Activated CD4-positive, alpha-beta T cell treated with anti-CD3 and anti-CD28 coated beads for 1 hour (primary cell): ENCODE data around the gene PTPRE.

Source experiments
- DNase-seq: peaks from one replicate; pipeline ENCODE4 v3.0.0-alpha.2; 2020

Gene PTPRE

GRCh38 chr10:128064108-128064969, 157.4 kb downstream of the PTPRE start:
- peak; percentile 43 for DNase-seq

DNA sequence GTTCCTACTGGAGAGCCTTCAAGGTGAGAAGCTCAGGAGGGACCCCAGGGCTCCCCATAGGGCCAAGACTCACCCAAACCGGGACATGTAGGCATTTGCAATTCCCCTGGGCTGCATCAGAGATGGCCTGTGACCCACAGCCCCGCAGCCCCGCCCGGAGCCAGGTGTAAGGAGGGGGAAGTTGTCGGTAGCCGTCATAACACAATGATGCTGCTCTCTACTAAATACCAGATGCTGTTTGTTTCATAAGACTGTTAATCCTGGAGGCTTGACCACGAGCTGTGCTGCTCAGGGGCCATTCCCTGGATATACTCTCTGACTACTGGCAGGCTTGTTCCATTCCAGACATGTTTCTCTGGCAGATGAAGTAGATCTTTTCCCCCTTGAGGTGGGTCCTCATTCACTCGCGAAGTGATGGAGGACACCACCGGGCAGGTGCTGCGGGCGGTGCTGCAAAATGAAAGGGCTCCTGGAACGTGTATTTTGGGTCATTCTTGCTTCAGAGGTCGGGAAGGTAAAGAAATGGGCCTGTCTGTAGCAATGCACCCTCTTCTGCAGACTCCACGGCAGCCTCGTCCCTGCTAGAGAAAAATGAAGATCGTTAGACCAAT, 158.2 kb downstream of the PTPRE start:
- no peak for DNase-seq

- DNase-seq, result no peak
These were observed 159.1 kb downstream of the PTPRE start for GRCh38 chr10:128065881-128066534.

DNA sequence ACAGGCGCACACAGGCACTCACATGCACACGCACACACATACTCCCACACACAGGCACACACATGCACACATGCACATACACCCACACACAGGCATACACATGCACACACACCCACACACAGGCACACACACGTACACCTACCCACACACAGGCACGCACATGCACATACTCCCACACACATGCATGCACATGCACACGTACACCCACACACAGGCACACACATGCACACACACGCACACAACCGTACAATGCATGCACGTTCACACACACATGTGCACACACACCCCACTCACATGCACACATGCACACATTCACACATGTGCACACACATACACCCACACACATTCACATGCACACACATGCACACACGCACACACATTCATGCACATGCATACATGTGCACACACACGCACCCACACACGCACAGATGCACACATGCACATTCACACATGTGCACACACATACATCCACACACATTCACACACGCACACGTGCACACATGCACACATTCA, 160.0 kb downstream of the PTPRE start:
- DNase-seq, result no peak

GRCh38 chr10:128067691-128068397, 160.9 kb downstream of the PTPRE start:
- DNase-seq, result no peak

- no peak for DNase-seq
These were observed 161.7 kb downstream of the PTPRE start for GRCh38 chr10:128068398-128069285.

- peak; percentile 71 for DNase-seq
These were observed 162.6 kb downstream of the PTPRE start for GRCh38 chr10:128069351-128070051.

DNA sequence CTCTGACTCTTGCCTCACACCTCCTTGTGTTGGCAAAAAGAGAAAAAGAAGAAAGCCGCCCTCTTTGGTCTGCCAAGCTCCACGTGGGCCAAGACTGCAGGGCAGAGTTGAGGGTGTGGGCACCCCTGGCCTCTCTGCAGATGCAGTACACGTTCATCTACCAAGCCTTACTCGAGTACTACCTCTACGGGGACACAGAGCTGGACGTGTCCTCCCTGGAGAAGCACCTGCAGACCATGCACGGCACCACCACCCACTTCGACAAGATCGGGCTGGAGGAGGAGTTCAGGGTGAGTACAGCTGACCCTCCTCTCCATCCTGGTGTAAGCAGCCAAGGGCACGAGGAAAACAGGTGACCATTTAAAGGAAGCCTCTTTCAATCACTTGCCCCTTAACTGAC, 163.3 kb downstream of the PTPRE start:
- DNase-seq, result no peak

DNA sequence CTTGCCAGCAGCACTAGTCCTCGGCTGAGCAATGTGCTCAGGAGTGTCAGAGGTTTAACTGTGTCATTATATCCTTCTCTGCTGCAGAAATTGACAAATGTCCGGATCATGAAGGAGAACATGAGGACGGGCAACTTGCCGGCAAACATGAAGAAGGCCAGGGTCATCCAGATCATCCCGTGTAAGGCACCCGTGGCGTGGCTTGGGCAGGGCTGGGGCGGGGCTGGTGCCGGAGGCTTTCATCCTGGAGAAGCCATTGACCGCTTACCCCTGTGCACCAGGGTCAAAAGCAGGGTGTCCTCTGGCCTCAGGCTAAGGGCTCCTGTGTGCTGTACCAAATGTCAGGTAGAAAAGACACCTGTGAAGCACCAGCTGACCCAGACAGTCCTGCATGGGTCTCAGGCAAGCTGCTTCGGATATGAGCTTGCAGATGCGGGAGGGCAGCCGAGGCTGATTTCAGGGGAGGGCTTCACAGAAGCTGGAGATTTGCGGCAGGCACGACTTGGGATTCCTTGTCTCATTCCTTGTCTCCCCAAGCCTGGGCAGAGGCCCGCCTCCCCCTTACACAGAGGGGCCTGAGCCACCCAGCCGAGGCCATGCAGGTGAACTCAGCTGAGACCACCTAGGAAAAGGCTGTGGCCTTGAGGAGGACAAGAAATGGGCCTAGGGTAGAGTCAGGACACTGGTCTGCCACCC, 164.0 kb downstream of the PTPRE start:
- DNase-seq, result no peak

GRCh38 chr10:128071417-128071782, 164.5 kb downstream of the PTPRE start:
- DNase-seq, result no peak

DNA sequence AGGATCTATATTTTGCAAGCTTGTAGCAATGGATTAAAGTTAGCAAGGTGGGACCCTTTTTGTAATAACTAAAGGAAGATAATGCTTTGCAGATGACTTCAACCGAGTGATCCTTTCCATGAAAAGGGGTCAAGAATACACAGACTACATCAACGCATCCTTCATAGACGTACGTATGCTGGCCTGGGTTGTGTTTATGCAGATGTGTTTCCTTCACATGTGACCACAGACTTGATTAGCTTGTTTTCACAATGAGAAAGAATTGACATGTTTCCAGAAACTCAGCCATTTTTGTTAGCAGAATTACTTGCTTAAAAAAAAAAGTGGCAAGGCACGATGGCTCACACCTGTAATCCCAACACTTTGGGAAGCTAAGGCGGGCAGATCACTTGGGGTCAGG, 165.1 kb downstream of the PTPRE start:
- no peak for DNase-seq

DNA sequence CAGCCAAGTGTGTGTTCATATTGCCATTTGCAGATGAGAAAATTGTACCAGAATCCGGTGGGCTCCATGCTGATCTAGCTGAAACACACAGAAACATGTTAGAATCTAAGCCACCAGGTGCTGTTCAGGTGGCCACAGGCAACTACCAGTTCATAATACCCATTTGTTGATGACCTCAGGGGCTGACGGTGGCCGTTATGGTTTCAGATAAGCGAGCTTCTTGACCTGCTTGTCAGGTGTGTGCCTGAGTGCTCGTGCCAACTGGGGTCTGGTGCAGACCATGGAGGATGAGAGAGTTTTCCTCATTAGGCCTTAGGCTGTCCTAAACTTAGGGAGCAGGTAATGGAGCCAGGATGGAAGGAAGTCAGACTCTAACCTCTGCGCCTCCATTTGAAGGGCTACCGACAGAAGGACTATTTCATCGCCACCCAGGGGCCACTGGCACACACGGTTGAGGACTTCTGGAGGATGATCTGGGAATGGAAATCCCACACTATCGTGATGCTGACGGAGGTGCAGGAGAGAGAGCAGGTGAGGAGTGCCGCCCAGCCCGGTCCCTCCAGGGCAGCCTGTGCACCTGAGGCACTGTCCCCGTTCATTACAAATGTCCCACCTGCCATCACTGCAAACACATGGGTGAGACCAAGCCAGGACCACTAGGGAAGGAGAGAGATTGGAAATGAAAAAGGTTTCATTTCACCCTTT, 166.2 kb downstream of the PTPRE start:
- DNase-seq, result no peak

DNA sequence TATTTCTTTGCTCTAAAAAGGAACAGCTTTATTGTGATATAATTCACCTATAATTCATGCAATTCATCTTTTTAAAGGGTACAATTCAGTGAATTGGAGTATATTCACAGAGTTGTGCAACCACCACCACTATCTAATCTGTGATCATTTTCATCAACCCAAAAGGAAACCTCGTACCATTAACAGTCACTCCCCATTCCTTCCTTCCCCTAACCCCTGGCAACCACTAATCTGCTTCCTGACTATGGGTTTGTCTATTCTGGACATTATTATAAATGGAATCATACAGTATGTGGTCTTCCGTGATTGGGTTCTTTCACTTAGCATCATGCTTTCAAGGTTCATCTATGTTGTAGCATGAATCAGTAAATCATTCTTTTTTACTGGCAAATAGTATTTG, 167.0 kb downstream of the PTPRE start:
- no peak for DNase-seq

GRCh38 chr10:128074589-128074988, 167.7 kb downstream of the PTPRE start:
- DNase-seq, result no peak

DNA sequence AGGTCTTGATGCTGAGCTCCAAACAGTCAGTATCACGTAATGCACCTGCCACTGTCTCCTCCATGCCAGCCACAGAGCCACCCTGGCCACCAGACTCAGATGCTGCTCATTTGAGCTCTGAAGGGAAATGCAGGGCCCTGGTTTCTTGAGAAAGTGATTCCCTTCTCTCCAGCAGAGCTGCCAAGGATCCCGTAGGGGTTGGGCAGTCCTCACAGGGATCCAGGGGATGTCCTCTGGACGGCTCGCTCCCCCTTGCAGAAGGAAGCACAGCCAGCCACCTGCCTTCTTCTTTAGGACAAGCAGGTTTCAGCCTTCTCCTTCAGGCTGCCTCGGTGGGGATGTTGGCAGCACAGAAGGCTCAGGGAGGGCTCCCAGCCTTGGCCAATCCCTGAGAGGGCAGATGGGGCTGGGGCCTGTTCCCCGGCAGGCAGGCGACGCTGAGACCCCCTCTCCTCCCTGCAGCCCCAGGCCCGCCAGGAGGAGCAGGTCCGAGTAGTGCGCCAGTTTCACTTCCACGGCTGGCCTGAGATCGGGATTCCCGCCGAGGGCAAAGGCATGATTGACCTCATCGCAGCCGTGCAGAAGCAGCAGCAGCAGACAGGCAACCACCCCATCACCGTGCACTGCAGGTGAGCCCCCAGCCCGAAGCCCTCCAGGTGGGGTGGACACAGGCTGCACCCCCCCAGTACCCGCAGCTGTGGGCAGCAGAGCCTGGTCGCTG, 170.4 kb downstream of the PTPRE start:
- DNase-seq, result no peak

DNA sequence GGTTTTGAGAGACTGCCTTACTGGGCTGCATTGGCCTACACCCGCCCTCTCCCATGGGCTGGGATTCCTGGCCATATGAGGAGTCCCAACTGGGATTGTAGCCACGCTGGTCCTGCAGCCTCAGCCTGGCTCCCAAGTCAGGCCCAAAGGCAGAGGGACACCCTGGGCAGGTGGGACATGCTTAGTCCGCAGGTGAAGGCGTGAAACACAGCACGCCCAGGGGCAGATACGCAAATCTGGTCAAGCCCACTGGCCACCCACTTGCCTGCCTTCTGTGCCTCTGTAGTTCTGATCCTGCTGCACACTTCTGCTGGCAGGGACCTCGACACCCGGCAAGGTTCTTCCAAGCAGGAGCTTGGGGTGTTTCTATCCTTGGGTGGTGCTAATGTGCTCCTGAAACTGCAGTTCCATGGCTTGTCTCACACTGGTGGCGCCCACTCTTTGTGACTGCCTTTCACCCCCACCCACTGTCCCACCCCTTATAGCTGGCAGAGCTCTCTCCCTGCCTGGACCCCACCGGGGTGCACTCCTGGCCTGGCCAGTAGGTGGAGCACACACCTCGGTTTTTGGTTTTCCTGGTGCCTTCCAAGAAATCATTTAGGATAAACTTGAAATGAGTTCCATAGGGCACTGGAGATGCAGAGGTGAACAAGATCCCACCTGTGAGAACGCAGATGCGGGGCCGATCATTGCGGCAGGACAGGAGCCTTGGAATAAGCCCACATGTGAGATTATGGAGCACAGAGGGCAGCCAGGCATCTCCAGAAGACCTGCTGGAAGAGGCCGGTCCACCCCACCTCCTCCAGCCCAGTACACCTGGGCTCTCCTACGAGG, 171.4 kb downstream of the PTPRE start:
- DNase-seq, result no peak

DNA sequence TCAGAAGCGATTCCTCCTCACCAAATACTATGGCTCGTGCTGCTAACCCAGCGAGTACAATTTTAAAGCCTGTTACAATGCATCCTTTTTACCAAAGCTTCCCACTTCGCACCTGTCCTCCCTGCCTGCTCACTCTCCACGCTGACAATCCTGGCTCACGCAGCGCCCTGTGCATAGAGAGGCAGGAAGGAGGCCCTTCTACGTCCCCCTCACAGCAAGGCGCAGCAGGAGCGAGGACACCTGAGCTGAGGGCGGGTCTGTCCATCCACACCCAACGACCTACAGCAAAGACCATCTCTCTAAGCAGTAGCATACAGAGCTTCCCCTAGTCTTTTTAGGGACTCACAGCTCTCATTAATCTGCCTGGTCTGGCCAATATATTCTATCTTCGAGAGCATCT, 173.3 kb downstream of the PTPRE start:
- no peak for DNase-seq

GRCh38 chr10:128080641-128081040, 173.7 kb downstream of the PTPRE start:
- no peak for DNase-seq

GRCh38 chr10:128081222-128081621, 174.3 kb downstream of the PTPRE start:
- no peak for DNase-seq
